Measurements from ENCODE around the gene BCORL1.

The BCORL1 gene, protein sequence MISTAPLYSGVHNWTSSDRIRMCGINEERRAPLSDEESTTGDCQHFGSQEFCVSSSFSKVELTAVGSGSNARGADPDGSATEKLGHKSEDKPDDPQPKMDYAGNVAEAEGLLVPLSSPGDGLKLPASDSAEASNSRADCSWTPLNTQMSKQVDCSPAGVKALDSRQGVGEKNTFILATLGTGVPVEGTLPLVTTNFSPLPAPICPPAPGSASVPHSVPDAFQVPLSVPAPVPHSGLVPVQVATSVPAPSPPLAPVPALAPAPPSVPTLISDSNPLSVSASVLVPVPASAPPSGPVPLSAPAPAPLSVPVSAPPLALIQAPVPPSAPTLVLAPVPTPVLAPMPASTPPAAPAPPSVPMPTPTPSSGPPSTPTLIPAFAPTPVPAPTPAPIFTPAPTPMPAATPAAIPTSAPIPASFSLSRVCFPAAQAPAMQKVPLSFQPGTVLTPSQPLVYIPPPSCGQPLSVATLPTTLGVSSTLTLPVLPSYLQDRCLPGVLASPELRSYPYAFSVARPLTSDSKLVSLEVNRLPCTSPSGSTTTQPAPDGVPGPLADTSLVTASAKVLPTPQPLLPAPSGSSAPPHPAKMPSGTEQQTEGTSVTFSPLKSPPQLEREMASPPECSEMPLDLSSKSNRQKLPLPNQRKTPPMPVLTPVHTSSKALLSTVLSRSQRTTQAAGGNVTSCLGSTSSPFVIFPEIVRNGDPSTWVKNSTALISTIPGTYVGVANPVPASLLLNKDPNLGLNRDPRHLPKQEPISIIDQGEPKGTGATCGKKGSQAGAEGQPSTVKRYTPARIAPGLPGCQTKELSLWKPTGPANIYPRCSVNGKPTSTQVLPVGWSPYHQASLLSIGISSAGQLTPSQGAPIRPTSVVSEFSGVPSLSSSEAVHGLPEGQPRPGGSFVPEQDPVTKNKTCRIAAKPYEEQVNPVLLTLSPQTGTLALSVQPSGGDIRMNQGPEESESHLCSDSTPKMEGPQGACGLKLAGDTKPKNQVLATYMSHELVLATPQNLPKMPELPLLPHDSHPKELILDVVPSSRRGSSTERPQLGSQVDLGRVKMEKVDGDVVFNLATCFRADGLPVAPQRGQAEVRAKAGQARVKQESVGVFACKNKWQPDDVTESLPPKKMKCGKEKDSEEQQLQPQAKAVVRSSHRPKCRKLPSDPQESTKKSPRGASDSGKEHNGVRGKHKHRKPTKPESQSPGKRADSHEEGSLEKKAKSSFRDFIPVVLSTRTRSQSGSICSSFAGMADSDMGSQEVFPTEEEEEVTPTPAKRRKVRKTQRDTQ (N-terminal part only)

DNA sequence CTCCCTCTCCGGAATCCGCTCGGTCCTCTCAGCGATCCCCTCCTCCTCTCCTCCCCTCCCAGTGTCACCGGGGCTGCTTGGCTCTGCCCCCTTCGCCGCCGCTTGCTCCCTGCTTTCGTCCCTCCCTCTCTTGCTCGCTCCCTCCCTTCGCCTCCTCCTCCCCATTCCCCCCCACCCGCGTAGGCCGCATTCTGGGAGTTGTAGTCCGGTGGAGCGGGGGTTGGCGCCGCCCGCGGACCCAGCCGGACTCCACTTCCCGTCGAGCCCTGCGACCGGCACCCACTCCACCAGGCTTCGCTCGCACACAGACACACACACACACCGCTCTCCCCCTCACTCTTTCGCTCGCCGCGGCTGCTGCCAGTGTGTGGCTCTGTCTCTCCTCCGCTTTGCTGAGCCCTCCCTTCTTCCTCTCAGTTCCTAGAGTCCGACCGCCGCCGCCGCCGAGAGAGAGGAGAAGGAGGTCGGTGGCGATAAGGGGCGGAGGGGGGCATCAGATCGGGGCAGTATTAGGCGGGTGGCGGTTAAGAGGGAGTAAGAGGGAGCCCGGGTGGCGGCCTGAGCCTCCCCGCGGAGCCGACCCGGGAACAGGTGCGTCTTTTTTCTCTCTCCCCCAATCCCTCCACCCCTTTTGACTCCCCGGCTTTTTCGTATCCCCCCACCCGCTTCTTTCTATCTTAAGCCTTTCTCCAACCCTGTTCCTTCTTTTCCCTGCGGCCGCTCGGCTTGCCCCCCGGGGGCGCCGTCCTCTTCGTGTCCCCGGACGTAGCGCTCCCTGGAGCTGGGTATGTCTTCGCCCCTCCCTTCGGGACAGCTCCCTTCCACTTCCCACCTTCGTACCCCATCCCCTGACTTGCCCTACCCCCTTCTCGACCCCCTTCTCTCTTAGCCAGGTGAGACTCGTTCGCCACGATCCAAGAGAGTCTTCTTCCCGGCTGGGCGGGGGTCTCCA lies at the start of gene BCORL1:
Gene BCORL1 (plus strand): TSS at position 336 of the 952 bp plus-strand sequence. CDS start 22,597 bp downstream, outside the sequence.
- H3K4me3 ChIP-seq (ENCODE audit: low read depth, low read length), result peak within 1 kb of the TSS; percentile 44
- TF ChIP-seq, protein P1, sequence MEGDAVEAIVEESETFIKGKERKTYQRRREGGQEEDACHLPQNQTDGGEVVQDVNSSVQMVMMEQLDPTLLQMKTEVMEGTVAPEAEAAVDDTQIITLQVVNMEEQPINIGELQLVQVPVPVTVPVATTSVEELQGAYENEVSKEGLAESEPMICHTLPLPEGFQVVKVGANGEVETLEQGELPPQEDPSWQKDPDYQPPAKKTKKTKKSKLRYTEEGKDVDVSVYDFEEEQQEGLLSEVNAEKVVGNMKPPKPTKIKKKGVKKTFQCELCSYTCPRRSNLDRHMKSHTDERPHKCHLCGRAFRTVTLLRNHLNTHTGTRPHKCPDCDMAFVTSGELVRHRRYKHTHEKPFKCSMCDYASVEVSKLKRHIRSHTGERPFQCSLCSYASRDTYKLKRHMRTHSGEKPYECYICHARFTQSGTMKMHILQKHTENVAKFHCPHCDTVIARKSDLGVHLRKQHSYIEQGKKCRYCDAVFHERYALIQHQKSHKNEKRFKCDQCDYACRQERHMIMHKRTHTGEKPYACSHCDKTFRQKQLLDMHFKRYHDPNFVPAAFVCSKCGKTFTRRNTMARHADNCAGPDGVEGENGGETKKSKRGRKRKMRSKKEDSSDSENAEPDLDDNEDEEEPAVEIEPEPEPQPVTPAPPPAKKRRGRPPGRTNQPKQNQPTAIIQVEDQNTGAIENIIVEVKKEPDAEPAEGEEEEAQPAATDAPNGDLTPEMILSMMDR (IDR thresholded peaks at IDR 0.05; ENCODE audit: control insufficient read depth, extremely low read depth, insufficient read depth), result no peak
- peak; percentile 70 for DNase-seq (ENCODE audit: low read depth)

DNA sequence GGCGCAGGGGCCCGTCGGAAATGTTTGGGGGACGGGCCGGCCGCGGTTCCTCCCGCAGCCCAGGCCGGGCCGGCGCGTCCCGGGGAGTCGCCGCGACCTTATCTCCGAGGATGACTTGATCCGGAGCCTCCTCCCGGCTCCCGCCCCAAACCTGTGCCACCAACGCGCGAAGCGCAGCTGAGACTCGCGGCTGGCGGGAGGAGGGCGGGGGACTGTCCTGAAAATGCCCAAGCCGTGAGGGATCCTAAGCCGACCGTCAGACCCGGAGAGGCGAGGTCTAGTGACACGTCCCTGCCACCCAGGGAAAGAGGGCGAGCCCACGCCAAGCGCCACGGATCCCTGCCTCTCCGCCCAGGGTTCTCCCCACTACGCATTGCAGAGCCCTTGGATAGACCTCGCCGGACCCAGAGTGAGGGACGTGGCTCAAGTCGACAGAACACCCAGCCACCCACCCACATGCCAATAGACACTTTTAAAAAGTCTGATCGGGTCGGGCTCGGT lies 49.6 kb upstream of the BCORL1 start:
- no peak overlapping the region for H3K4me3 ChIP-seq (ENCODE audit: low read depth, low read length)

DNA sequence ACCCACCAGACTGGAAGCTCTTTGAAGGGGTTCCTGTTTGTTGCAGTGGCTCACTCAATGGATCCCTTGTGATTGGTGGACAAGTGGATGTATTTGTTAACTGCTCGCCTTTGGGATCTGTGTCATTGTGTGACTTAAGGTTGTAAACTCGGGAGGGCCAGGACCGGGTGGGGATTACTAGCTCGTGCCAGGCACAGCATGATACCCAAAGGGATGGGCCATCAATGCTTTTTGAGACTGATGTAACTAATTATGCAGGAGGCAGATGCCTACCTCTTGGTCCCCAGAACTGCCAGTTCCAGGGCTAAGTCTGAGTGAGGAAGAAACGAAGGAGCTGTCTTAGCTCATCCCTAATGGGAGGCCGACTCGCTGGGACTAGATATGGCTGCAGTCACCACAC lies 48.7 kb upstream of the BCORL1 start:
- no peak for DNase-seq (ENCODE audit: low read depth)
- H3K4me3 ChIP-seq (ENCODE audit: low read depth, low read length), result no peak overlapping the region
- TF ChIP-seq, protein P1 (IDR thresholded peaks at IDR 0.05; ENCODE audit: control insufficient read depth, extremely low read depth, insufficient read depth), result no peak

More for the DNA sequence above, 49.6 kb upstream of the BCORL1 start:
- TF ChIP-seq, protein P1 (IDR thresholded peaks at IDR 0.05; ENCODE audit: control insufficient read depth, extremely low read depth, insufficient read depth), result no peak
- DNase-seq (ENCODE audit: low read depth), result no peak

DNA sequence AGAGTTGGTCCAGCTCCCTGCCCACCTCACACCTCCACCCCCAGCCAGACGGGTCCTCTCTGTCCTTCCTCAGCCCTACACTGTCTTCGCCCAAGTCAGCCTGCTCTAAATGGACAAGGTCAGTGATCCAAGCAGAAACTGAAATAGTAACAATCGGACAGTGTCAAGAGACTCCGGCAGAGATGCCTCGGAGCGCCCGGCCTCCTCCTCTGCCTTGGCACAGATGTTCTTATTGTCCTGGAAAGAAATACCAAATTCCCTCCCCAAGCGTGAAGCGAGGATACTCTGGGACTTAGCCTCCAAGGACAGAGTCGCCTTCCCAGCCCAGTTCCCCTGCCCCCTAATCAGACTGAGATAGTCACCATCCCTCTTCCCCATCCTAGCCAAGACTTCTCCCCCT lies 48.0 kb upstream of the BCORL1 start:
- H3K4me3 ChIP-seq (ENCODE audit: low read depth, low read length), result no peak overlapping the region
- DNase-seq (ENCODE audit: low read depth), result no peak
- TF ChIP-seq, protein P1 (IDR thresholded peaks at IDR 0.05; ENCODE audit: control insufficient read depth, extremely low read depth, insufficient read depth), result no peak

DNA sequence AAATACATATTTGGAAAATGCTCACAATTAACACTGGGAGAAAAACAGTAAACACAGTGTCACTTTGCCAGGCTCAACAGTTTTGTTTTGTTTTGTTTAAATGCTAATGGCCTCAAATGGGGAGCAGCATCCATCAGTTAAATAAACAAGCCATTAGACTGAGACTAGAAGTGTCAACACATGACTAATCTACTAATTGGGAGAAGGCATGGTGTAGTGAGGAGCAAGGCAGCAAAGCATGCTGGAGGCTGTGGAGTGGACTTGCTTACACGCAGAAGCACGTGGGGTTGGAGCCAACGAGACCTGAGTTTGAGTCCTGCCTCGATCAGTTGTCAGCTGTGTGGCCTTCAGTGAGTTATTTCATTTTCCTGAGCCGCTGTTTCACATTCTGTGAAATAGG lies 47.5 kb upstream of the BCORL1 start:
- H3K4me3 ChIP-seq (ENCODE audit: low read depth, low read length), result no peak overlapping the region
- TF ChIP-seq, protein P1 (IDR thresholded peaks at IDR 0.05; ENCODE audit: control insufficient read depth, extremely low read depth, insufficient read depth), result no peak
- no peak for DNase-seq (ENCODE audit: low read depth)

Measured in LNCaP clone FGC (cell line).